Activated CD4-positive, alpha-beta memory T cell treated with anti-CD3 and anti-CD28 coated beads for 36 hours (primary cell): ENCODE data around the gene ATP8B1. TPM values are rescaled to one million over a fixed set of nuclear protein-coding genes. Genes with fewer than 3 reads are reported as not detected.
"Not testable (repeated sequence)": the region's sequence is repeated elsewhere in the genome, so short reads cannot be mapped to it uniquely, and the experiment has no call there.

Source experiments
- CTCF ChIA-PET: fragments of 350-600 bp; sonication (Branson Sonifier 250); formaldehyde crosslinking; loops from one replicate; lab custom pipeline; 2021; ENCODE audit warnings: antibody characterized with exemption, inconsistent platforms; lab: Charles Lee
- POLR2A ChIA-PET: fragments of 350-600 bp; sonication (Branson Sonifier 250); formaldehyde crosslinking; loops from one replicate; lab custom pipeline; 2021; ENCODE audit warnings: antibody characterized with exemption; lab: Charles Lee
- DNase-seq: peaks from one replicate; pipeline ENCODE4 v3.0.0-alpha.2; 2020
- H3K27ac Mint-ChIP-seq: one replicate; pipeline ENCODE4 v1.8.0; 2021; ENCODE audit warnings: mixed read lengths
- H3K27me3 Mint-ChIP-seq: one replicate; pipeline ENCODE4 v1.8.0; 2021; ENCODE audit warnings: mixed read lengths
- H3K36me3 Mint-ChIP-seq: one replicate; pipeline ENCODE4 v1.8.0; 2021; ENCODE audit warnings: mixed read lengths
- H3K4me1 Mint-ChIP-seq: one replicate; pipeline ENCODE4 v1.8.0; 2021; ENCODE audit warnings: low read depth, mixed read lengths
- H3K4me3 Mint-ChIP-seq: one replicate; pipeline ENCODE4 v1.8.0; 2021; ENCODE audit warnings: mild to moderate bottlenecking, mixed read lengths
- H3K9me3 Mint-ChIP-seq: one replicate; pipeline ENCODE4 v1.8.0; 2021; ENCODE audit warnings: mixed read lengths
- intact Hi-C: fragments of 100-400 bp; cut with micrococcal nuclease; formaldehyde crosslinking; loops from one replicate; pipeline ENCODE4 v1.15.1; 2023
- total RNA-seq, 2 experiments: library from RNA; stranded (reverse); gene quantifications; one replicate each; pipeline ENCODE4 v1.2.3, GENCODE V29; 2021

ATP8B1 gene
- total RNA-seq, 2 experiments from 2014 or later, result not detected

GRCh38 chr18:57659460-57660102 is 143.5 kb downstream of the ATP8B1 start:
- Mint-ChIP-seq H3K9me3 (peaks cover 12% of the 10 kb centered on the region), H3K36me3 (peaks cover 14% of the 10 kb centered on the region), H3K4me3 (no peak overlapping the region), H3K27ac (no peak overlapping the region), H3K27me3 (no peaks in the 10 kb centered on the region), H3K4me1 (peaks cover 21% of the 10 kb centered on the region)
- no peak for DNase-seq
- intact Hi-C loops, result no loop called here
- ChIA-PET POLR2A (no interaction called here), CTCF (interaction anchor here (0.6 kb wide), 1 partner anchor 792 kb away, joined by 3 read pairs; no protein-coding TSS in a partner anchor)

DNA sequence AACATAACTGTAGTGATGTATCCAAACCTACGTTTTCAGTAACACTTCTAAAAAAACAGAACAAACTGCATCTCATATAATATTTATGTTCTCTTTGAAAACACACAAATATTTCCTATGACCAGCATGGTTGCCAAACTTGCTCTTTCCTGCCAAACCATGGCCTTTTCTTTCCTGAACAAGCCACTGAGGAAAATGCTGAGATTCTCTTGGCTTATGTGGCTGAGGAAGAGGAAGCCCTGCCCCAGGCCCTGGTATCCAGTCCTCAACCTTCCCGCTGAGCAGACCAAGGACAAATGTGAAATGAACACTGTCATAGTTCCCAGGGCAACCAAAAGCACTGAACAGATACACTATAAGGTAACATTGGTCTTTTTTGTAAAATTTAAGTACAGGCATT is 145.6 kb downstream of the ATP8B1 start:
- ChIA-PET CTCF (no interaction called here), POLR2A (no interaction called here)
- Mint-ChIP-seq H3K9me3 (peaks cover 12% of the 10 kb centered on the region), H3K27me3 (no peaks in the 10 kb centered on the region), H3K4me1 (peaks cover 12% of the 10 kb centered on the region), H3K27ac (no peak overlapping the region), H3K36me3 (peaks cover 20% of the 10 kb centered on the region), H3K4me3 (no peak overlapping the region)
- DNase-seq, result no peak
- intact Hi-C loops, result no loop called here

DNA sequence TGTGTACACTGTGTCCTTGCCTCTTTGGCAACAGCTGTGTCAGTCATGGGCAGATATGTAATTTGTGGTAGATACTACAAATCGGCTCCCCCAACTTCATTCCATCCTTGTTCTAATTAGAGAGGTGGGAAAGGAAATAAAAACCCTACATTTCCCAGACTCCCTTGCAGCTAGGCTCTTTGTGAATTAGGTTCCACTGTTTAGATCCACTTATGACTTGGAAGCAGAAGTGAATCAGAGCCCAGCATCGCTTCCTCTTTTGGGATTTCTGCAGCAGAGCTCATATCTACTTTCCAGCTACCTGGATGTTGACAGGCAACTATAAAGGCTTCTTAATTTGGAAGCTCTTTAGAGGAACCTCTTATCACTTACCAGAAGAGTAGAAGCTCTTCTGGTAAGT is 147.4 kb downstream of the ATP8B1 start:
- H3K27ac Mint-ChIP-seq, result no peak overlapping the region
- H3K4me1 Mint-ChIP-seq, result peaks cover 12% of the 10 kb centered on the region
- no peaks in the 10 kb centered on the region for H3K27me3 Mint-ChIP-seq
- ChIA-PET CTCF (no interaction called here), POLR2A (no interaction called here)
- no peak overlapping the region for H3K4me3 Mint-ChIP-seq
- peaks cover 20% of the 10 kb centered on the region for H3K36me3 Mint-ChIP-seq
- peaks cover 12% of the 10 kb centered on the region for H3K9me3 Mint-ChIP-seq
- intact Hi-C loops, result no loop called here
- DNase-seq, result no peak

DNA sequence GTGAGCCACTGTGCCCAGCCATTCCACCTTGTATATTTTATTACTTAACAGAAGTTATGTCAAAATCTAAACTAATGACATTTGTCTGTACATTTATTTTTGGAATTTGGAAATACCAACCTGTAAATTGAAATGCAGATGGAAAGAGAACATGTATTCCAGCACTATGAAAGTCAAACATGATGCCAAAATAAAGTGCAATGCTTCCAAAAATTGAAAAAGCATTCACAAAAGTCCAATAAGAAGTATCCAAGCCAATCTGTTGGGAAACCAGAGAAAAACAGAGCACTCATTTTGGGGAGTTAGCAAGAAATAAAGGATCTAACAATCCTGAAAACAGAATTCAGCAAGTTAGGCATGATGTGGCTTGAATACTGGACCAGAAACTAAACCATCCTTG is 151.2 kb downstream of the ATP8B1 start:
- Mint-ChIP-seq H3K27ac (no peak overlapping the region), H3K4me3 (no peak overlapping the region), H3K4me1 (peaks cover 12% of the 10 kb centered on the region), H3K36me3 (peaks cover 18% of the 10 kb centered on the region), H3K9me3 (peaks cover 12% of the 10 kb centered on the region), H3K27me3 (no peaks in the 10 kb centered on the region)
- intact Hi-C loops, result no loop called here
- DNase-seq, result no peak
- ChIA-PET CTCF (no interaction called here), POLR2A (no interaction called here)

- Mint-ChIP-seq H3K27me3 (no peaks in the 10 kb centered on the region), H3K4me1 (peaks cover 15% of the 10 kb centered on the region), H3K9me3 (peaks cover 1% of the 10 kb centered on the region), H3K36me3 (peaks cover 14% of the 10 kb centered on the region), H3K27ac (no peak overlapping the region), H3K4me3 (no peak overlapping the region)
- intact Hi-C loops, result no loop called here
- ChIA-PET CTCF (interaction anchor here (0.6 to 0.9 kb wide), 2 partner anchors 203 to 472 kb away, joined by 3 read pairs; no protein-coding TSS in a partner anchor), POLR2A (no interaction called here)
- DNase-seq, result no peak
These were observed 153.3 kb downstream of the ATP8B1 start for GRCh38 chr18:57649556-57650500.

DNA sequence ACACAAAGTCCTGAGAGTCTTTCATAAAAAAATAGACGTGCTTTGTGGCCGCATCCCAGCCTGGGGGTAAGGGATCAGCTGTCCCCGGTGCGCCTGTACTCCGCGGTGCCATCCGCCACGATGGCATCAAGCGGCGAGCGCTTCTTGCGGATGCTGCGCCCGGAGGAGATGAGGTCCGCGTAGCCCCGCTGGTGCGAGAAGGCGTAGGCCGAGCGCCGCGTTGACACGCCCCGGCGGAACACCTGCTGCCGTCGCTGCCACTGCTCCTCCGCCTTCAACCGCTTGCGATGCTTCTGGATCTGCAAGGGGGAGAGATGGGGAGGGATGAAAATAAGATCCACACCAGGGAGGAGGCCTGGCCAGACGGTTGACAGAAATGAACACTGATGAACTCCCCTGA is 154.7 kb downstream of the ATP8B1 start:
- POLR2A ChIA-PET, result no interaction called here
- Mint-ChIP-seq H3K36me3 (peaks cover 12% of the 10 kb centered on the region), H3K27me3 (no peaks in the 10 kb centered on the region), H3K9me3 (no peaks in the 10 kb centered on the region), H3K27ac (no peak overlapping the region), H3K4me1 (peaks cover 18% of the 10 kb centered on the region), H3K4me3 (no peak overlapping the region)
- intact Hi-C loops, result no loop called here
- DNase-seq, result no peak
- CTCF ChIA-PET, result no interaction called here

DNA sequence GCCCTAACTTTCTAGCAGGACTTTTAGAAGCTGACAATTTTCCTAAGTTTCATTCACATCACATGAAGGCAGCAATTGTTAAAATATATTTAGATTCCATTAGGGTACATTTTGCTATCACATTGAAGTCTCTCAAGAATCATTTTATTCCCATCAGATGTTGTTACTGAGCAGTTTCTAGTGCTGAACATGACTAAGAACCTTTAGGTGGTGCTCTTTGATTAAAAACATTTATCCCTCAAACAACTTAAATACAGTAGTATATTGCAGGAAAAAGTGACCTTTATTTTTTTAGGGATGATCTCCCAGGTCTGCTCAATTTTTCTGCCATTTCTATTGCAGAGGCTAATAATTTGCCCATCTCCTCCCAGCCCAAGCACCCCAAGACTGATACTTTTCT is 158.6 kb downstream of the ATP8B1 start:
- H3K9me3 Mint-ChIP-seq, result peaks cover 5% of the 10 kb centered on the region
- H3K36me3 Mint-ChIP-seq, result peaks cover 24% of the 10 kb centered on the region
- no peak for DNase-seq
- no peak overlapping the region for H3K4me3 Mint-ChIP-seq
- H3K27ac Mint-ChIP-seq, result no peak overlapping the region
- ChIA-PET POLR2A (no interaction called here), CTCF (interaction anchor here (0.6 kb wide), 1 partner anchor 431 kb away, joined by 4 read pairs; no protein-coding TSS in a partner anchor)
- H3K27me3 Mint-ChIP-seq, result no peaks in the 10 kb centered on the region
- intact Hi-C loops, result no loop called here
- peaks cover 25% of the 10 kb centered on the region for H3K4me1 Mint-ChIP-seq

DNA sequence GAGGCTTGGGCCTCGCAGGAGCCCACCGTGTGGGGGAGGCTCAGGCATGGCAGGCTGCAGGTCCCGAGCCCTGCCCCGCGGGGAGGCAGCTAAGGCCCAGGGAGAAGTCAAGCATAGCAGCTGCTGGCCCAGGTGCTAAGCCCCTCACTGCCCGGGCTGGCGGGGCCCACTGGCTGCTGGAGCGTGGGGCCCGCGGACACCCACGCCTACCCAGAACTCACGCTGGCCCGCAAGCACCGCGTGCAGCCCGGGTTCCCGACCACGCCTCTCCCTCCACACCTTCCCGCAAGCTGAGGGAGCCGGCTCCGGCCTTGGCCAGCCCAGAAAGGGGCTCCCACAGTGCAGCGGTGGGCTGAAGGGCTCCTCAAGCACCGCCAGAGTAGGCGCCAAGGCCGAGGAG is 159.4 kb downstream of the ATP8B1 start:
- Mint-ChIP-seq H3K4me1 (peaks cover 21% of the 10 kb centered on the region), H3K36me3 (peaks cover 24% of the 10 kb centered on the region)
- H3K4me3 Mint-ChIP-seq, DNase-seq, intact Hi-C loops, H3K9me3 Mint-ChIP-seq, POLR2A ChIA-PET, H3K27me3 Mint-ChIP-seq, CTCF ChIA-PET, H3K27ac Mint-ChIP-seq: not testable (repeated sequence)

DNA sequence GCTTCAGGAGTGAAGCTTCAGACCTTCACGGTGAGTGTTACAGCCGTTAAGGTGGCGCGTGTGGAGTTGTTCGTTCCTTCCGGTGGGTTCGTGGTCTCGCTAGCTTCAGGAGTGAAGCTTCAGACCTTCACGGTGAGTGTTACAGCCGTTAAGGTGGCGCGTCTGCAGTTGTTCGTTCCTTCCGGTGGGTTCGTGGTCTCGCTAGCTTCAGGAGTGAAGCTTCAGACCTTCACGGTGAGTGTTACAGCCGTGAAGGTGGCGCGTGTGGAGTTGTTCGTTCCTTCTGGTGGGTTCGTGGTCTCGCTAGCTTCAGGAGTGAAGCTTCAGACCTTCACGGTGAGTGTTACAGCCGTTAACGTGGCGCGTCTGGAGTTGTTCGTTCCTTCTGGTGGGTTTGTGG is 160.7 kb downstream of the ATP8B1 start:
- DNase-seq, POLR2A ChIA-PET, CTCF ChIA-PET, intact Hi-C loops, H3K27ac Mint-ChIP-seq, H3K4me3 Mint-ChIP-seq, H3K9me3 Mint-ChIP-seq, H3K27me3 Mint-ChIP-seq: not testable (repeated sequence)
- Mint-ChIP-seq H3K36me3 (peaks cover 27% of the 10 kb centered on the region), H3K4me1 (peaks cover 21% of the 10 kb centered on the region)

DNA sequence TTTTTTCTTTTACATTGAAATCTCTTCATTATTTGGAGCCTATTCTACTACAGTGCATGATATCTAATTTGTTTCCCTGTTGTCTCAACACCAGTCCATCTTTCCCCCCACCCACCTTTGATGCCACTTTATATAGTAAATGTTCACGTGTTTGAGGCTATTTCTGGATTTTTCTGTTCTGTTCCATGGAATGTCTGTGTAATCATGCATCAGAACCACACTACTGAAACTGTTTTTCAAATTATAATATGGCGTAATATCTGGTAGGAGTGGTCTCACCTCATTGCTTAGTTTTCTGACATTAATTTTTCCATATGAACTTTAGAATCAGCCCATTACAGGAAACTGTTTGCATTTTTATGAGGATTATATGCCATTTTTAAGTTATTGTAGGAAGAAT is 162.4 kb downstream of the ATP8B1 start:
- CTCF ChIA-PET, result no interaction called here
- POLR2A ChIA-PET, result interaction anchor here (0.6 kb wide), 1 partner anchor 197 kb away, joined by 5 read pairs; no protein-coding TSS in a partner anchor
- H3K4me1 Mint-ChIP-seq, result peaks cover 19% of the 10 kb centered on the region
- H3K36me3 Mint-ChIP-seq, result peaks cover 25% of the 10 kb centered on the region
- no peak for DNase-seq
- intact Hi-C loops, result no loop called here
- no peak overlapping the region for H3K27ac Mint-ChIP-seq
- no peaks in the 10 kb centered on the region for H3K27me3 Mint-ChIP-seq
- H3K4me3 Mint-ChIP-seq, result no peak overlapping the region
- H3K9me3 Mint-ChIP-seq, result peaks cover 5% of the 10 kb centered on the region

- POLR2A ChIA-PET, result interaction anchor here (0.6 kb wide), 1 partner anchor 198 kb away, joined by 5 read pairs; no protein-coding TSS in a partner anchor
These were observed 162.9 kb downstream of the ATP8B1 start for GRCh38 chr18:57640236-57640635.

More at GRCh38 chr18:57640236-57640635, 162.9 kb downstream of the ATP8B1 start:
- Mint-ChIP-seq H3K27me3 (no peaks in the 10 kb centered on the region), H3K36me3 (peaks cover 25% of the 10 kb centered on the region), H3K27ac (no peak overlapping the region), H3K4me3 (no peak overlapping the region), H3K9me3 (peaks cover 5% of the 10 kb centered on the region), H3K4me1 (peaks cover 21% of the 10 kb centered on the region)
- intact Hi-C loops, result no loop called here
- DNase-seq, result no peak
- CTCF ChIA-PET, result interaction anchor here (0.9 kb wide), 1 partner anchor 19 kb away, joined by 5 read pairs; no protein-coding TSS in a partner anchor
